Measurements from ENCODE around the gene HOXD11. TPM values are rescaled to one million over a fixed set of nuclear protein-coding genes. Genes with fewer than 3 reads are reported as not detected.

Gene HOXD11
- not detected in 2 replicates for total RNA-seq

GRCh38 chr2:176106581-176107539 lies at the start of gene HOXD11:
HOXD11 (plus strand) TSS chr2:176107280; CDS start chr2:176107356, 76 bp downstream.

GRCh38 chr2:176083796-176084261 lies 23.3 kb upstream of the HOXD11 start, which contains the start of gene EVX2:
EVX2 (minus strand) TSS chr2:176083962; CDS start chr2:176083776, 186 bp downstream.

GRCh38 chr2:176092270-176093144 lies 14.6 kb upstream of the HOXD11 start, which contains the start of gene HOXD13:
HOXD13 (plus strand) TSS chr2:176092721; CDS start chr2:176092891, 170 bp downstream.

GRCh38 chr2:176099728-176100546 lies 7.1 kb upstream of the HOXD11 start, which contains the start of gene HOXD12:
HOXD12 (plus strand) TSS chr2:176099795; CDS start chr2:176099802, 7 bp downstream.

GRCh38 chr2:176115883-176116813 lies 9.1 kb downstream of the HOXD11 start, which contains the start of gene HOXD10:
HOXD10 (plus strand) TSS chr2:176116778; CDS start chr2:176116834, 56 bp downstream.

GRCh38 chr2:176122683-176123410 lies 15.8 kb downstream of the HOXD11 start, which contains the start of gene HOXD9:
HOXD9 (plus strand) TSS chr2:176122719; CDS start chr2:176122769, 50 bp downstream.

GRCh38 chr2:176128982-176129796 lies 22.1 kb downstream of the HOXD11 start, which contains the start of gene HOXD8:
HOXD8 (plus strand) TSS chr2:176129705; CDS start chr2:176130367, 662 bp downstream.

GRCh38 chr2:176151442-176152287 lies 44.6 kb downstream of the HOXD11 start, which contains the start of gene HOXD4:
HOXD4 (plus strand) TSS chr2:176151550; CDS start chr2:176151634, 84 bp downstream.

GRCh38 chr2:176156807-176157498 lies 49.9 kb downstream of the HOXD11 start, which contains the start of gene HOXD3:
HOXD3 (plus strand) TSS chr2:176157307; CDS start chr2:176169115, 11,808 bp downstream.

Small RNA genes within 50 kb of the gene (small RNA-seq; reads per million reads assigned to genes)
- gene MIR10B: 8,293 reads per million, percentile 100 among the genes with 10 or more reads in this experiment

Other genes starting within 250 kb of the HOXD11 start
- 14.1 and 27.8 TPM in 2 replicates for gene LNPK, start 105.0 kb upstream of the HOXD11 start, total RNA-seq
- not detected in 2 replicates for gene EVX2, start 23.3 kb upstream of the HOXD11 start, total RNA-seq
- not detected in 2 replicates for gene HOXD13, start 14.6 kb upstream of the HOXD11 start, total RNA-seq
- not detected in 2 replicates for gene HOXD12, start 7.5 kb upstream of the HOXD11 start, total RNA-seq
- 2.2 and 2.3 TPM in 2 replicates for gene HOXD10, start 9.5 kb downstream of the HOXD11 start, total RNA-seq
- 11.7 and 22.5 TPM in 2 replicates for gene HOXD9, start 15.4 kb downstream of the HOXD11 start, total RNA-seq
- 22.1 and 24.8 TPM in 2 replicates for gene HOXD8, start 22.4 kb downstream of the HOXD11 start, total RNA-seq
- 7.8 and 9.4 TPM in 2 replicates for gene HOXD4, start 44.3 kb downstream of the HOXD11 start, total RNA-seq
- 13.4 and 18.0 TPM in 2 replicates for gene HOXD3, start 50.0 kb downstream of the HOXD11 start, total RNA-seq
- gene HOXD1, start 81.4 kb downstream of the HOXD11 start, total RNA-seq: 16.6 and 26.8 TPM in 2 replicates
- 25.5 and 26.3 TPM in 2 replicates for gene MTX2, start 162.2 kb downstream of the HOXD11 start, total RNA-seq